ENCODE results near the gene UCHL1.

DNA sequence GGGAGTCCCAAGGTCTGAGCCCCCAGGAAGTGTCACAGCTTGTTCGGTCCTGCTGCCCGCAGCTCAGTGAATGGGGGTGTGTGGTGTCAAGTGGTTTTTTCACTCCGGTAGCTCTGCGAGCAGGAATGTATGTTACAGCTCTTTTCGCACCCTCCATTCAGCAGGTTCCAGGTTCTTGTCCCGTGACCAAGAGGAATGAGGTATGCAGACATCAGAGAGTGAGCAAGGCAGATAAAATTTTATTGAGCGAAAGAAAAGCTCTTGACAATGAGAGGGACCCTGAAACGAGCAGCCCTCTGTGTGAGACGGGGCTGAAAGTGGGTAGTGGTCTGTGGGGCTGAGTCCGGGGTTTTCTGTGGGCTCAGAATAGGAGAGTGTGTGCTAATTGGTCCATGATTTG, 31.5 kb downstream of the UCHL1 start:
- TF ChIP-seq ZNF317 (CRISPR knock-in tag; IDR thresholded peaks at IDR 0.05) (no peak), ARID2 (CRISPR knock-in tag; IDR thresholded peaks at IDR 0.05; ENCODE audit: borderline replicate concordance) (no peak), MEIS2 (CRISPR knock-in tag; IDR thresholded peaks at IDR 0.05) (no peak), BRF2 (CRISPR knock-in tag; IDR thresholded peaks at IDR 0.05) (no peak), ZNF230 (CRISPR knock-in tag; IDR thresholded peaks at IDR 0.05) (no peak), MXD1 (CRISPR knock-in tag; IDR thresholded peaks at IDR 0.05) (no peak), TCF12 (IDR thresholded peaks at IDR 0.05) (no peak), TCF12 (CRISPR knock-in tag; IDR thresholded peaks at IDR 0.05) (no peak), RFX5 (IDR thresholded peaks at IDR 0.05; ENCODE audit: low read depth, low read length) (no peak)
